Sigmoid colon (tissue), 7 donors: ENCODE data around the gene PDE4D. TPM values are rescaled to one million over a fixed set of nuclear protein-coding genes. Genes with fewer than 3 reads are reported as not detected.
A peak's percentile ranks its signal among the peaks of the same experiment; 100 is the strongest.
"Not testable (repeated sequence)": the region's sequence is repeated elsewhere in the genome, so short reads cannot be mapped to it uniquely, and the experiment has no call there.

Experiments
- DNase-seq: peaks from one replicate; pipeline ENCODE4 v3.0.0-alpha.2; 2019
- H3K27ac ChIP-seq, 4 donors: fragments of 200-600 bp; sonication (generic); one replicate each; pipeline ENCODE4 v1.5.1; 2016 to 2019; ENCODE audit warnings: mild to moderate bottlenecking in 1 of 4
- H3K27me3 ChIP-seq, 3 donors: fragments of 200-600 bp; sonication (generic); one replicate each; pipeline ENCODE4 v1.5.1; 2019; ENCODE audit warnings: mild to moderate bottlenecking in 1 of 3
- H3K36me3 ChIP-seq, 4 donors: fragments of 200-600 bp; sonication (generic); one replicate each; pipeline ENCODE4 v1.5.1; 2016 to 2019
- H3K4me1 ChIP-seq, 4 donors: fragments of 200-600 bp; sonication (generic); one replicate each; pipeline ENCODE4 v1.5.1; 2017 to 2019
- H3K4me3 ChIP-seq, 4 donors: fragments of 200-600 bp; sonication (generic); one replicate each; pipeline ENCODE4 v1.5.1; 2017 to 2019; ENCODE audit warnings: mild to moderate bottlenecking in 2 of 4, moderate library complexity in 1 of 4
- H3K9me3 ChIP-seq, 4 donors: fragments of 200-600 bp in 3 of 4; sonication (generic) in 3 of 4; one replicate each; pipeline versions ENCODE4 v1.5.1 to v1.6.1; 2013 to 2019
- EP300 ChIP-seq, 4 donors: sonication (generic); formaldehyde crosslinking; IDR thresholded peaks; one replicate each; pipeline ENCODE4 v1.6.1; 2017; ENCODE audit warnings: antibody characterized with exemption in 4 of 4
- POLR2A ChIP-seq, 2 donors: fragments of 450-650 bp; IDR thresholded peaks; one replicate each; pipeline ENCODE4 v1.6.1; 2016; ENCODE audit warnings: antibody characterized with exemption in 2 of 2, mild to moderate bottlenecking in 2 of 2, moderate library complexity in 2 of 2
- POLR2AphosphoS5 ChIP-seq, 4 donors: sonication (generic); formaldehyde crosslinking; IDR thresholded peaks; one replicate each; pipeline ENCODE4 v1.6.1; 2017; ENCODE audit warnings: antibody characterized with exemption in 4 of 4
- WGBS, 2 donors: extraction: QIAGEN DNeasy Blood & Tissue Kit; methylation state at CpG; one replicate each; pipeline ENCODE4 v1.1.7; 2013; 5-methylcytosine and 5-hydroxymethylcytosine counted together
- intact Hi-C: fragments of 100-400 bp; cut with DNase I; formaldehyde crosslinking; loops from one replicate; pipeline ENCODE4 v1.15.1; 2023
- polyA plus RNA-seq, 3 donors: library from polyadenylated mRNA; stranded (reverse); fragments of 200-250 nt; gene quantifications; one replicate each; pipeline ENCODE4 v1.2.3, GENCODE V29; 2013
- total RNA-seq, 4 donors: library from RNA; depleted of rRNA; stranded (reverse); fragments of >200 nt; gene quantifications; one replicate each; pipeline ENCODE4 v1.1.0, GENCODE V29; 2016
- TF ChIP-seq, protein P1 (sequence below), 4 experiments: fragments of 450-650 bp in 3 of 4; fragments of 200-600 bp in 1 of 4; IDR thresholded peaks; one replicate each; pipeline ENCODE4 v1.5.1; 2016 to 2019; ENCODE audit warnings: antibody characterized with exemption in 4 of 4, mild to moderate bottlenecking in 3 of 4, moderate library complexity in 2 of 4
- donor health status: healthy with polysubstance abuse.
- donor health status: Bipolar disorder and iron deficiency.
- donor health status: healthy.

Gene PDE4D
- total and polyA plus RNA-seq, 7 donors, result 6.0 to 289 (median 169) TPM

DNA sequence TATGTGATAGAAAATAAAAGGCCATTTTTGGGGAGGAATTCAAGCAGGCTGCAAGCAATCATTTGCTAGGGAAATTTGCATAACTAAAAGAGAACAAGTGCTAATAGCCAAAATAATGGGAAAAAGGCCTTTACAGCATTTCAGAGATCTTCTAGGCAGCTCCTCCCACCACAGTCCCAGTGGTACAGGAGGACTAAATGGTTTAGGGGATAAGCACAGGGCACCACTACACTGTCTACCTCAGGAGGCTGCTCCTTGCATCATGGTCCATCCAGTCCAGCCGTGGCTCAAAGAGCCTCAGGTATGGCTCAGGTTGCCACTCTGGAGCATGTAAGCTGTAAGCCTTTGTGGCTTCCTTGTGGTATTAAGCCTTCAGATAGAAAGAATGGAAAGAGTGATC, 485.6 kb downstream of the PDE4D start:
- TF ChIP-seq EP300 (IDR thresholded peaks at IDR 0.05), result no peak
- no peak for TF ChIP-seq POLR2AphosphoS5 (IDR thresholded peaks at IDR 0.05)
- TF ChIP-seq, protein P1, sequence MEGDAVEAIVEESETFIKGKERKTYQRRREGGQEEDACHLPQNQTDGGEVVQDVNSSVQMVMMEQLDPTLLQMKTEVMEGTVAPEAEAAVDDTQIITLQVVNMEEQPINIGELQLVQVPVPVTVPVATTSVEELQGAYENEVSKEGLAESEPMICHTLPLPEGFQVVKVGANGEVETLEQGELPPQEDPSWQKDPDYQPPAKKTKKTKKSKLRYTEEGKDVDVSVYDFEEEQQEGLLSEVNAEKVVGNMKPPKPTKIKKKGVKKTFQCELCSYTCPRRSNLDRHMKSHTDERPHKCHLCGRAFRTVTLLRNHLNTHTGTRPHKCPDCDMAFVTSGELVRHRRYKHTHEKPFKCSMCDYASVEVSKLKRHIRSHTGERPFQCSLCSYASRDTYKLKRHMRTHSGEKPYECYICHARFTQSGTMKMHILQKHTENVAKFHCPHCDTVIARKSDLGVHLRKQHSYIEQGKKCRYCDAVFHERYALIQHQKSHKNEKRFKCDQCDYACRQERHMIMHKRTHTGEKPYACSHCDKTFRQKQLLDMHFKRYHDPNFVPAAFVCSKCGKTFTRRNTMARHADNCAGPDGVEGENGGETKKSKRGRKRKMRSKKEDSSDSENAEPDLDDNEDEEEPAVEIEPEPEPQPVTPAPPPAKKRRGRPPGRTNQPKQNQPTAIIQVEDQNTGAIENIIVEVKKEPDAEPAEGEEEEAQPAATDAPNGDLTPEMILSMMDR (IDR thresholded peaks at IDR 0.05), result no peak
- no peak for TF ChIP-seq POLR2A (IDR thresholded peaks at IDR 0.05)
- no peak for DNase-seq
- H3K27me3 ChIP-seq, result no peaks in the 10 kb centered on the region
- H3K4me3 ChIP-seq, result no peak overlapping the region
- intact Hi-C loops, result no loop called here
- H3K36me3 ChIP-seq, result no peaks in the 10 kb centered on the region
- H3K9me3 ChIP-seq, result peaks cover 0 to 7% (median 3%) of the 10 kb centered on the region in 4 donors
- WGBS, 2 donors, result 96 to 98% methylated on average over 1 of the region's 1 CpG
- H3K4me1 ChIP-seq, result no peaks in the 10 kb centered on the region
- H3K27ac ChIP-seq, result no peak overlapping the region

DNA sequence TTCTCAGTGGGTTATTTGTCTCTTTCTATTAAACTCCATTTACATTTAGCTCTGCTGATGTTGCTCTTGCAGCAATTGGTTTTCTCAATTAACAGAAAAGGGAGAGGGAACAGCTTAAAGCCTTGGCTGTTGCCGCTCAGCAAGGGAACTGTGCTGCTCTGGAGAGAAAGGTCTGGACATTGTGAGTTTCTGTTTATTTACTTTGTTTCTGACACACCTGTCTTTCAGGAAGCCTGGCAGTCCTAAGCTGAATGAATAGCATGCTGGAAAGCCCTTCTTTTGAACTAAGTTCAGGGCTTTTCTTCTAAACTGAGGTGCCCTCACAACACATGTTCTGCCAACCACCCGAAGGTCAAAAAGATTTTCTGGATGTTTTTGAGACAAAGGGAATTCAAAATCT, 491.9 kb downstream of the PDE4D start:
- no peak for TF ChIP-seq POLR2AphosphoS5 (IDR thresholded peaks at IDR 0.05)
- no peak for TF ChIP-seq POLR2A (IDR thresholded peaks at IDR 0.05)
- TF ChIP-seq, protein P1 (IDR thresholded peaks at IDR 0.05), result no peak
- TF ChIP-seq EP300 (IDR thresholded peaks at IDR 0.05), result no peak
- Histone ChIP-seq H3K4me3 (no peak overlapping the region), H3K9me3 (no peaks in the 10 kb centered on the region), H3K27ac (no peak overlapping the region), H3K27me3 (no peaks in the 10 kb centered on the region), H3K36me3 (no peaks in the 10 kb centered on the region), H3K4me1 (peaks cover 0 to 9% (median 4%) of the 10 kb centered on the region in 4 donors)
- DNase-seq, result no peak
- WGBS, 2 donors, result 7 to 28% methylated on average over 2 of the region's 2 CpGs
- intact Hi-C loops, result no loop called here

DNA sequence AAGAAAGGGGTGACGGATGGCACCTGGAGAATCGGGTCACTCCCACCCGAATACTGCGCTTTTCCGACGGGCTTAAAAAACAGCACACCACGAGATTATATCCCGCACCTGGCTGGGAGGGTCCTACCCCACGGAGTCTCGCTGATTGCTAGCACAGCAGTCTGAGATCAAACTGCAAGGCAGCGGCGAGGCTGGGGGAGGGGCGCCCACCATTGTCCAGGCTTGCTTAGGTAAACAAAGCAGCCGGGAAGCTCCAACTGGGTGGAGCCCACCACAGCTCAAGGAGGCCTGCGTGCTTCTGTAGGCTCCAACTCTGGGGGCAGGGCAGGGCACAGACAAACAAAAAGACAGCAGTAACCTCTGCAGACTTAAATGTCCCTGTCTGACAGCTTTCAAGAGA, 498.6 kb downstream of the PDE4D start:
- DNase-seq, H3K27me3 ChIP-seq, H3K36me3 ChIP-seq, H3K27ac ChIP-seq, H3K4me1 ChIP-seq, H3K4me3 ChIP-seq, intact Hi-C loops, H3K9me3 ChIP-seq: not testable (repeated sequence)
- WGBS, 2 donors, result 75 to 82% methylated on average over 12 of the region's 15 CpGs

DNA sequence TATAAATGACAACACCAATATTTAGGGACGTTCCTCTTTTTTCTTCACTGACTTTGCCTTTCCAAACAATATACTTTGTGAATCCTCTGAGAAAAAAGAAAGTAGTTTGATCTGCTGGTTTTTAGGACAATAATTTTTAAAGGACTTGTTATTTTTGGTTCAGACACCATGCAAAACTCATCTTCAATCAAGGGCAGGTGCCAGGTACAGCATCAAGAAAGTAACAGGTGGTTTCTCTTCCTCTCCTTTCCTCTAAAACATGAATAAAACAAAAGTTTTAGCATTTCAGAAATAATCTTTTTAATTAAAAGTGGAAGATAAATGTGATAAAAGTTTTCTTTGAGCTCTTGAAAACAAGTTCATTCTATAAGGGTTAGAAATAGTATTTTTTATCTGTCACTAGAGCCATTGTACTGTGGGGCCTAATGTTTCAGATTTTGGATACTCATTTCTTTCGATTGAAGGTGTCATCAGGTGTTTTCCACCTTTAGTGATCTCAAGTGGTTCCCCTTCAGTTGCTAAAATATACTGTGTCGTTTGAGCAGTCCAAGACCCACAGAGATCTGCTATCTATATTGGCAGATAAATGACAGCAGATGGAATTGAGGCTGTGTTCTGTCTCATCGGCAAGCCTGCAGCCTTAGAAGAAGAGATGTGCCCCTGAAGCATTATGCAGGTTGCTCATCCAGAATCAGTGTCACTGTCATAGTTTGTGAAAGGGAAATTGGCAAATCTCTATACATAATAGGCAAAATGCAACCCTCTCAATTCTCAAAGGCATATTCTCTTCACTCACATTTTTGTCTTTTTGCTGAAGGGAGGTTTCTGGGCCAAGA, 499.7 kb downstream of the PDE4D start:
- no peak overlapping the region for H3K4me3 ChIP-seq
- peaks cover 0 to 6% (median 0%) of the 10 kb centered on the region in 4 donors for H3K4me1 ChIP-seq
- TF ChIP-seq EP300 (IDR thresholded peaks at IDR 0.05) (no peak), POLR2AphosphoS5 (IDR thresholded peaks at IDR 0.05) (no peak), POLR2A (IDR thresholded peaks at IDR 0.05) (no peak)
- TF ChIP-seq, protein P1 (IDR thresholded peaks at IDR 0.05), result no peak
- H3K27me3 ChIP-seq, result no peaks in the 10 kb centered on the region
- H3K36me3 ChIP-seq, result no peaks in the 10 kb centered on the region
- no peak overlapping the region for H3K27ac ChIP-seq
- intact Hi-C loops, result no loop called here
- no peak for DNase-seq
- H3K9me3 ChIP-seq, result no peaks in the 10 kb centered on the region
- WGBS, 2 donors, result 66 to 68% methylated on average over 4 of the region's 4 CpGs

DNA sequence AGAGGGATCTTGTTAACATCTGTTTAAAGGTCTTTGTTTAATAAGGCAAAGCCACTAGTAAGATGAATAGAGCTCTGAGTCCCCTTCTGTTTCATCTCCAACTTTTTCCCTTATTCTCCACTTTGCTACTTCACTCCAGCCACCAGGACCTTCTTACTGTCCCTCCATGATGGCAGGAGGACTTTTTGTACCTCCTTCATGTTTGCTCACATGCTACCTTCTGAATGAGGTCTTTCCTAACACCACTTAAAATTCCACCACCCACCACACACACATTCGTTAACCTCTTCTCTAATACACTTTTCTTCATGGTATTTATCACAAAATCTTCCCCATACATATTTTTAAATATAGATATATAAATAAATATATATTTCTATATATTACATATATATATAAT, 501.9 kb downstream of the PDE4D start:
- H3K36me3 ChIP-seq, result no peaks in the 10 kb centered on the region
- no peaks in the 10 kb centered on the region for H3K27me3 ChIP-seq
- H3K9me3 ChIP-seq, result no peaks in the 10 kb centered on the region
- peak overlapping the region in 3 of 4 donors; percentile 25 to 56 (median 45) for H3K27ac ChIP-seq
- H3K4me3 ChIP-seq, result no peak overlapping the region
- 85 to 86% methylated on average over 1 of the region's 1 CpG for WGBS, 2 donors
- TF ChIP-seq EP300 (IDR thresholded peaks at IDR 0.05), result no peak
- TF ChIP-seq, protein P1 (IDR thresholded peaks at IDR 0.05), result no peak
- DNase-seq, result no peak
- H3K4me1 ChIP-seq, result peaks cover 0 to 6% (median 0%) of the 10 kb centered on the region in 4 donors
- intact Hi-C loops, result no loop called here
